COLO668 (cell line): ENCODE measurements around the gene LRRC57.
"Not testable (repeated sequence)": the region's sequence is repeated elsewhere in the genome, so short reads cannot be mapped to it uniquely, and the experiment has no call there.

Experiments
- DNase-seq: peaks from one replicate; lab custom pipeline; 2025; ENCODE audit not compliant: unreplicated experiment; lab: John Stamatoyannopoulos, UW

Gene LRRC57

GRCh38 chr15:42548249-42549031, at the start of gene LRRC57, which contains the start of gene HAUS2:
Gene LRRC57 (minus strand): TSS chr15:42548793. CDS start chr15:42548434, 359 bp downstream.
Gene HAUS2 (plus strand): TSS chr15:42548838. CDS start chr15:42548873, 35 bp downstream.
- DNase-seq: peak; percentile 93

DNA sequence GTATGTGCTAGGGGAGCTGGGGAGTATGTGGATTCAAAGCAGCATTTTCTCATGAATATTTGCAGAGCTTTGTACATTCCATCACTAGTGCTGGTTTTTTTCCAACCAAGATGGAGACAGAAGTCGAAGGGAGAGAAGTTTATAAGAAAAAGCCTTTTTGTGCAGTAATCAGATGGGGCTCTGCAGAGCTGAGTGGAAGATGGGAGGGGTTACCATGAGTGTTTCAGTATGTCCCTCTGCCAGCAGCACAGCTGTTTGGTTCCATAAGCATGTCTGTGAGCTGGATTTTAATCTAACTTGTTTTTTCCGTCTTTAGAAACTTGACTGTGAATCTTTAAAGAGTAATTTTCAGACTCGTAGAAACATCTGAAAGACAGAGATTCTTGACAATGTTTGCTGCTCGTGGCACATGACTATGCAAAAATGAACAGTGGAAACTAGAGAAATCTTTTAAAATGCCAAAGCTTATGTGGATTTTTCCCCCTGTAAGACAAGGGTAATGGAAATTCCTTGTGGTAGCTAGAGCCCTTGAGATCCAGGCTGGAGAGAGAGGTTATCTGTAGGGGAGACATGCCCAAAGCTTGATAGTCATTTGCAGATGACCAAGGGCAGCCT, 47.1 kb upstream of the LRRC57 start:
- DNase-seq: no peak

- no peak for DNase-seq
Measured at GRCh38 chr15:42594095-42594494, 45.5 kb upstream of the LRRC57 start.

DNA sequence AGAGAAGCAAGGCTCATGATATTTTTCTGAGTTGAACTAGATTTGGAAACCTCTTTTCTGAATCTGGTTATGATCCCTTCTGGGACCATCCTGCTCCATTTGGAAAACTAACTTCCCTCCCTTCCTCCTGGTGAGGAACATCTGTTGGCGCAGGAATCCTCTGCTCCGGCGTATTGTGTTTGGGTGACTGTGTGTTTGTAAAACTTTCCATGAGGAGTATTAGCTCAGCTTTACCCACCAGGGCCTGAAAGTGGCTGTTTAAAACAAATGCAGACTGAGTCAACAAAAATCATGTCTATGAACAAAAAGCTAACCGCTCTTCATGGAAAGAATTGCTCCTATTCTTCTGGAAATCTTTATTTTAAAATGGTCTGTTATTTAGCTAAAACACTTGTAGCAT, 44.5 kb upstream of the LRRC57 start:
- DNase-seq: no peak

GRCh38 chr15:42592716-42593115, 44.1 kb upstream of the LRRC57 start:
- DNase-seq: no peak

GRCh38 chr15:42591238-42591934, 42.8 kb upstream of the LRRC57 start:
- DNase-seq: no peak

- no peak for DNase-seq
Measured at GRCh38 chr15:42590619-42591237, 42.1 kb upstream of the LRRC57 start.

DNA sequence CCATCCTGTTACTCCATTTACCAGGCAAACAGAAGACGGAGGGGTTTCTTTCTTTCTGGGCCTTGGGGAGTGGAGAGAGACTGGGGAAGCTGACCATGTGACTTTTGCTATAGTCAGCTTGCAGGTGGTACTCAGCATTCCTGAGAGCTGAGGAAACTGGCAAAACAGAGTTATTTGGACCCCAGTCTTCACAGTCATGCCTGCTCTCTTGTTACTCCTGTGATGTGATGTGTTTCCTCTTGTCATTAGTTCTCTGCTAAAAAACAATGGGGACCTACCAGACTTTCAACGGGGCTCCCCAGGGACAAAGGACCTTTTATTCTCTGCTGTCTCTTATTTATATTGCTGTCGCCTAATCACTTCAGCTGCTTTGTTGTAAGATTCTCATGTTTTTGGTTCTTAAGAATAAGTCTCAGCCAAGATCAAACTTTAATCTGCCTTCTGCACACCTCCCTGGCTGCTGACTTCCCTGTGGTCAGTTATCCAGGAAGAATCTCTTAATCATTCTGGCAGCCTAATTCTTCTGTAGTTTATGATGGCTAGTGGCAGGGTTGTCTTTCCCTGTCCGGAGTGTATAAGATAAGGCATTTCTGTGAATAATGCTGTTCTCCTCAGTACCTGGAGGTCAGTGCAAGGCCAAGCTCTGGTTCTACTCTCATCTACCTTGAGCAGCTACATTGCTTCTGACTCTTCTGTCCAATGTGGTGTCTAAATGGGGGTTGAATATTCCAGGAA, 35.6 kb upstream of the LRRC57 start:
- DNase-seq: no peak

DNA sequence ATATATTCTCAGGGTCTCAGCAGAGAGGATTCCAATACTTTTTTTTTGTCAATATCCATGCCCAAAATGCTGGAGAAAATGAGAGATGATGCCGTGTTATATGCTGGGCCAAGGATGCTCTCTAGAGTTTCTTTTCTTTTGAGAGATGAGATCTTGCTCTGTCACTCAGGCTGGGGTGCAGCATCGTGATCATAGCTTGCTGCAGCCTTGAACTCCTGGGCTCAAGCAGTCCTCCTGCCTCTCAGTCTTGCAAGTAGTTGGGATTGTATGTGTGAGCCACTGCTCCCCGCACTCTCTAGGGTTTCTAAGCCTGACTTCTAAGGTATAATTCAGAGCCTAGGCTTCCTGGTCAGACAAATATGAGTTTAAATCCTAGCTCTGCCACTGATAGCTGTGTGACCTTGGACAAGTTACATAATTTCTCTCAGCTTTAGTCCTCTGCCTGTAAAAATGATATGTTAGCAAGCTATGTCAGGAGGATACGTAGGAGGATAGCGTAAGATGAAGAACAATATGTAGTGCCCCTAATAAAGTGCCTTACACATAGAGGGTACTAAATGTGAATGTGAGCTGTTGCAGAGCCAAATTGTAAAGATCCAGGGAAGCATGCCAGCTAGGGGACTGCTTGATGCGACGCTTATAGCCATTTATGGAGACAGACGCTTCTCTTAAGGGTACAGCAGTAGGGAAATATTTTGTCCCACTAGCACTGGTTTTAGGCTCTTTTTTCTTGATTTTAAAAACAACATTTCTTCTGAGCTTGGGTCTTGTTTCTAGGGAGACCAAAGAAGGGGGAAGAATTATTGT, 34.2 kb upstream of the LRRC57 start:
- DNase-seq: no peak

DNA sequence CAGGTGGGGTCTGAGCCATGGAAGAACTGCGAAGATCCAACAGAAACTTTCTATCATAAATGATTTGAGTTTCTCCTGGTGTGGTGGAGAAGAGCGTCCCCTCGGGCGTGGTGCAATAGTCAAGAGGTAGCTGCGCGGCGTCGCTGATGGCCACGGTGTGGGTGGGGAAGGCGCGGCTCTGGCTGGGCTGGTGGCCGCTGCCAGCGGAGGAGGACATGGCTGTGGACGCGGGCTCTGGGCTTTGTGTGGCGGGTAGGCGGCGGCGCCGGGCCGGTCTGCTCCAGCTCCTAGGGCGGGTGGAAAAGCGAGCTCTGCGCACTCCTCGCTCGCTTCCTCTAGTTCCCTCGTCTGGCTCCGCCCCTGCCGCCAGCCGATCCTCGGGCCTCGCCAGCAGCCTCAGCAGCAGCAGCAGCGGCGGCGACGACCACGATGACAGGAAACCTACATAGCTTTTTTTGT, 32.7 kb upstream of the LRRC57 start:
- DNase-seq: peak; percentile 89

- no peak for DNase-seq
Measured at GRCh38 chr15:42578984-42579537, 30.5 kb upstream of the LRRC57 start.

- no peak for DNase-seq
Measured at GRCh38 chr15:42577514-42578031, 29.0 kb upstream of the LRRC57 start.

DNA sequence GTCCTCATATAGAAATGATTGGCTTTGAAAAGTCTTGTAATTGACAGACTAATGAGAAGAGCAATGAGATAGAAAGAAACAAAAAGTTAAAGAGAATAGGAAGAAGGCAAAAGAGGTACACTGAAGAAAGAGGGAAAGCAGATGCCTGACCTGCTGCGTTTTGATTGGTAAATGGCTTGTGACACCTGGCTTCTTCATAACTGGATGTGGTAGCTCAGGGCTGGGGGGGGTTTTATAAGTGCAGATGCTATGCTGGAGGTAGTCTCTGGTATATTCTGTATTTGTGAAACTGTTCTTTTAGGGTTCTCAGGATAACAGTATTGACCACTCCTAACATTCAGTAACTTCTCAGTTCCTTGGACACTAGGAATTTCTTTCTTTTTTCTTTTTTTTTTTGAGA, 28.2 kb upstream of the LRRC57 start:
- DNase-seq: no peak

DNA sequence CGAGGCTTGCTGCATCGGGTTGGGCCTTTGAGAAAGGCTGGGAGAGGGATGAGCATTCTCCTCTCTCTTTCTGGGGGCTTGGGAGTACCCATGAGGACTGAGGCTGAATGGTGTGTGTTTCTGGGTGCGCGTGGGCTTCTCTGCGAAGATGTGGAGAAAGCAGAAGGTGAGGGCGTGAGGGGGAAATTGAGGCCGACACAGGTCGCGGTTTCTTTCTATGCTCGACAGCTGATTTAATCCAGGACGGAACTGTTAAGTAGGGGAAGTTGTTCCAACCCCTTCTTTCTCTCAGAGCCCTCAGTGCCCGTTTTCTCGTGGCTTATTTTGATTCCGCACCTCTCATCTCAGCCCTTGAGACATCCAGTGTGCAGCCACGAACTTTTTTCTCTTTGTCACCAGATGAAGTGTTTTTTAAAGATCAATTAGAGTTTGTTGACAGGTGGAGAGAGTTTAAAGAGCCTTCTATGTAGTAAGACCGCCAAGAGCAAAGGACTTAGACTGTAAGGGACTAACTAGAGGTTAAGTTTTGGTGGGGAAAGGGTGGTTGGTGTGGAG, 27.5 kb upstream of the LRRC57 start:
- no peak for DNase-seq

- peak; percentile 99 for DNase-seq
Measured at GRCh38 chr15:42575188-42576039, 26.8 kb upstream of the LRRC57 start, which contains the start of gene STARD9. Gene STARD9 (plus strand): TSS chr15:42575606. CDS start chr15:42575716, 110 bp downstream.

- DNase-seq: no peak
Measured at GRCh38 chr15:42558739-42559138, 10.1 kb upstream of the LRRC57 start.

GRCh38 chr15:42556550-42557207, 8.1 kb upstream of the LRRC57 start:
- DNase-seq: not testable (repeated sequence)
